NK-92 treated with Interleukin-12 subunit alpha and Interleukin-12 subunit beta, amount 100 ng/mL, for 24 hours (cell line): Measurements from ENCODE around the gene MTERF2.
"Not testable (repeated sequence)": the region's sequence is repeated elsewhere in the genome, so short reads cannot be mapped to it uniquely, and the experiment has no call there.

ENCODE experiments used
- DNase-seq: peaks from one replicate; lab custom pipeline; 2025; lab: John Stamatoyannopoulos, UW

The MTERF2 gene

GRCh38 chr12:106986625-106987389 lies at the start of gene MTERF2:
TSS of gene MTERF2 (minus strand) at chr12:106987146. CDS start at chr12:106978714, 8,432 bp downstream.
- peak; percentile 39 for DNase-seq

GRCh38 chr12:107035733-107036132 lies 48.8 kb upstream of the MTERF2 start:
- no peak for DNase-seq

- no peak for DNase-seq
These were observed 47.1 kb upstream of the MTERF2 start for GRCh38 chr12:107033758-107034739.

GRCh38 chr12:107032266-107032665 lies 45.3 kb upstream of the MTERF2 start:
- no peak for DNase-seq

GRCh38 chr12:107031061-107031460 lies 44.1 kb upstream of the MTERF2 start:
- DNase-seq = no peak

GRCh38 chr12:107029081-107029480 lies 42.1 kb upstream of the MTERF2 start:
- DNase-seq = no peak

- no peak for DNase-seq
These were observed 40.7 kb upstream of the MTERF2 start for GRCh38 chr12:107027636-107028053.

GRCh38 chr12:107026806-107027635 lies 40.1 kb upstream of the MTERF2 start:
- no peak for DNase-seq

GRCh38 chr12:107026356-107026755 lies 39.4 kb upstream of the MTERF2 start:
- DNase-seq = not testable (repeated sequence)

GRCh38 chr12:107025671-107026070 lies 38.7 kb upstream of the MTERF2 start:
- DNase-seq = no peak

GRCh38 chr12:107019546-107019945 lies 32.6 kb upstream of the MTERF2 start:
- DNase-seq = no peak

- no peak for DNase-seq
These were observed 30.1 kb upstream of the MTERF2 start for GRCh38 chr12:107017042-107017441.

GRCh38 chr12:107014055-107014454 lies 27.1 kb upstream of the MTERF2 start:
- DNase-seq = no peak

GRCh38 chr12:107012736-107013425 lies 25.9 kb upstream of the MTERF2 start:
- DNase-seq = no peak

- DNase-seq = no peak
These were observed 24.6 kb upstream of the MTERF2 start for GRCh38 chr12:107011519-107011918.

- no peak for DNase-seq
These were observed 20.5 kb upstream of the MTERF2 start for GRCh38 chr12:107007411-107007810.

GRCh38 chr12:107002665-107003064 lies 15.7 kb upstream of the MTERF2 start:
- DNase-seq = not testable (repeated sequence)

GRCh38 chr12:106999446-106999845 lies 12.5 kb upstream of the MTERF2 start:
- no peak for DNase-seq

- DNase-seq = no peak
These were observed 11.0 kb upstream of the MTERF2 start for GRCh38 chr12:106997916-106998315.

GRCh38 chr12:106996102-106996501 lies 9.2 kb upstream of the MTERF2 start:
- DNase-seq = not testable (repeated sequence)

- no peak for DNase-seq
These were observed 7.8 kb upstream of the MTERF2 start for GRCh38 chr12:106994579-106995220.
